Measurements from ENCODE around the gene KBTBD13.

GRCh38 chr15:65081758-65082157 lies 5.2 kb downstream of the KBTBD13 start:
- TF ChIP-seq CTCF (IDR thresholded peaks at IDR 0.05) (no peak), POLR2A (IDR thresholded peaks at IDR 0.05) (no peak)
